DND-41 (cell line): ENCODE measurements around the gene BNIP2.

Experiments used
- EZH2 ChIP-seq: IDR thresholded peaks from 3 replicates; pipeline ENCODE4 v1.6.1; 2012; ENCODE audit warnings: borderline replicate concordance, low read depth, mild to moderate bottlenecking, moderate library complexity, low read length, inconsistent platforms; ENCODE audit not compliant: severe bottlenecking
- TF ChIP-seq, protein P1 (sequence below): IDR thresholded peaks from 2 replicates; pipeline ENCODE4 v1.5.1; 2012; ENCODE audit warnings: borderline replicate concordance, low read length, moderate library complexity, mild to moderate bottlenecking; ENCODE audit not compliant: poor library complexity, severe bottlenecking; ENCODE audit errors: extremely low read depth

DNA sequence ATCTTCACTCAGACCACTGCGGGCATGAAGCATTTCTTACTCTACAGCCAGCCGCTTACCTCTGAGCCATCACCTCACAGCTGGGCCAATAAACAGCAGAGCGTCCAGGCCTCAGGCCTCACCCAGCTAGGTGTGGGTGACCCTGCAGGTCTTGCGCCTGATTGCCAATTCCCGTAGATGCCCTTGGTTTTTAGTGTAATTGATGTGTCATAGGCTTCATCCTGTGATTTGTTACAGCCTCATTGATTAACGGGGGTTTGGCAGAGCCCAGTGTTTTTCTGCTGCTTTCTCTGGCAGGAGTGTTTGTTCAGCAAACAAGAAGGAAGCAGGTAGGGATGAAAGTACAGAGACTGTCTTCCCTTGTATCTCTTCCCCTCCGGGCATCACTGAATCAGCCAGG, 49.6 kb upstream of the BNIP2 start:
- TF ChIP-seq, protein P1, sequence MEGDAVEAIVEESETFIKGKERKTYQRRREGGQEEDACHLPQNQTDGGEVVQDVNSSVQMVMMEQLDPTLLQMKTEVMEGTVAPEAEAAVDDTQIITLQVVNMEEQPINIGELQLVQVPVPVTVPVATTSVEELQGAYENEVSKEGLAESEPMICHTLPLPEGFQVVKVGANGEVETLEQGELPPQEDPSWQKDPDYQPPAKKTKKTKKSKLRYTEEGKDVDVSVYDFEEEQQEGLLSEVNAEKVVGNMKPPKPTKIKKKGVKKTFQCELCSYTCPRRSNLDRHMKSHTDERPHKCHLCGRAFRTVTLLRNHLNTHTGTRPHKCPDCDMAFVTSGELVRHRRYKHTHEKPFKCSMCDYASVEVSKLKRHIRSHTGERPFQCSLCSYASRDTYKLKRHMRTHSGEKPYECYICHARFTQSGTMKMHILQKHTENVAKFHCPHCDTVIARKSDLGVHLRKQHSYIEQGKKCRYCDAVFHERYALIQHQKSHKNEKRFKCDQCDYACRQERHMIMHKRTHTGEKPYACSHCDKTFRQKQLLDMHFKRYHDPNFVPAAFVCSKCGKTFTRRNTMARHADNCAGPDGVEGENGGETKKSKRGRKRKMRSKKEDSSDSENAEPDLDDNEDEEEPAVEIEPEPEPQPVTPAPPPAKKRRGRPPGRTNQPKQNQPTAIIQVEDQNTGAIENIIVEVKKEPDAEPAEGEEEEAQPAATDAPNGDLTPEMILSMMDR: no peak
- TF ChIP-seq EZH2: no peak
